Progenitor cell of endocrine pancreas (in vitro differentiated cells): ENCODE data around the gene P3H2. TPM values are rescaled to one million over a fixed set of nuclear protein-coding genes. Genes with fewer than 3 reads are reported as not detected.

Source experiments
- DNase-seq: peaks from one replicate; pipeline ENCODE4 v3.0.0; 2021; ENCODE audit warnings: low spot score; ENCODE audit not compliant: unreplicated experiment
- H3K27ac Mint-ChIP-seq: 2 replicates; pipeline ENCODE4 v1.8.0; 2021; ENCODE audit warnings: mild to moderate bottlenecking, moderate library complexity, mixed read lengths
- H3K27me3 Mint-ChIP-seq: 2 replicates; pipeline ENCODE4 v1.8.0; 2021; ENCODE audit warnings: mixed read lengths
- H3K36me3 Mint-ChIP-seq: 2 replicates; pipeline ENCODE4 v1.8.0; 2022; ENCODE audit warnings: mixed read lengths; ENCODE audit not compliant: insufficient read depth
- H3K4me1 Mint-ChIP-seq: 2 replicates; pipeline ENCODE4 v1.8.0; 2021; ENCODE audit warnings: low read depth, mixed read lengths
- H3K4me3 Mint-ChIP-seq: 2 replicates; pipeline ENCODE4 v1.8.0; 2021; ENCODE audit warnings: low read depth, mild to moderate bottlenecking, moderate library complexity, mixed read lengths
- H3K9me3 Mint-ChIP-seq: 2 replicates; pipeline ENCODE4 v1.8.0; 2021; ENCODE audit warnings: low read depth, mixed read lengths
- total RNA-seq: library from RNA; stranded (reverse); gene quantifications from 2 replicates; pipeline ENCODE4 v1.2.1, GENCODE V29; 2021
- TF ChIP-seq, protein P1 (sequence below): fragments of 200-600 bp; sonication (generic); IDR thresholded peaks from one replicate; pipeline ENCODE4 v1.5.0; 2021; ENCODE audit warnings: antibody characterized with exemption, mild to moderate bottlenecking; ENCODE audit not compliant: unreplicated experiment

P3H2 gene
- total RNA-seq, 1 donor from 2014 or later = 5.3 TPM

DNA sequence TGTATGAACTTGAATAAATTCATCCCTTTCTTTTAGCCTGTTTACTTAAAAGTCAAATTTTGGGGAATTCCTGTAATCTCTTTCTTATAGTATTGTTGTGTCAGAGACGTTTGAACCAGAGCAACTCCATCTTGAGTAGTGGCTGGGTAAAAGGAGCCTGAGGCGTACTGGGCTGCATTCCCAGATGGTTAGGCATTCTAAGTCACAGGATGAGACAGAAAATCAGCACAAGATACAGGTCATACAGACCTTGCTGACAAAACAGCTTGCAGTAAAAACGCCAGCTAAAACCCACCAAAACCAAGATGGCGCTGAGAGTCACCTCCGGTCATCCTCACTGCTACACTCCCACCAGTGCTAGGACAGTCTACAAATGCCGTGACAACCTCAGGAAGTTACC is 94.5 kb downstream of the P3H2 start:
- H3K4me1 Mint-ChIP-seq = no peaks in the 10 kb centered on the region
- TF ChIP-seq, protein P1, sequence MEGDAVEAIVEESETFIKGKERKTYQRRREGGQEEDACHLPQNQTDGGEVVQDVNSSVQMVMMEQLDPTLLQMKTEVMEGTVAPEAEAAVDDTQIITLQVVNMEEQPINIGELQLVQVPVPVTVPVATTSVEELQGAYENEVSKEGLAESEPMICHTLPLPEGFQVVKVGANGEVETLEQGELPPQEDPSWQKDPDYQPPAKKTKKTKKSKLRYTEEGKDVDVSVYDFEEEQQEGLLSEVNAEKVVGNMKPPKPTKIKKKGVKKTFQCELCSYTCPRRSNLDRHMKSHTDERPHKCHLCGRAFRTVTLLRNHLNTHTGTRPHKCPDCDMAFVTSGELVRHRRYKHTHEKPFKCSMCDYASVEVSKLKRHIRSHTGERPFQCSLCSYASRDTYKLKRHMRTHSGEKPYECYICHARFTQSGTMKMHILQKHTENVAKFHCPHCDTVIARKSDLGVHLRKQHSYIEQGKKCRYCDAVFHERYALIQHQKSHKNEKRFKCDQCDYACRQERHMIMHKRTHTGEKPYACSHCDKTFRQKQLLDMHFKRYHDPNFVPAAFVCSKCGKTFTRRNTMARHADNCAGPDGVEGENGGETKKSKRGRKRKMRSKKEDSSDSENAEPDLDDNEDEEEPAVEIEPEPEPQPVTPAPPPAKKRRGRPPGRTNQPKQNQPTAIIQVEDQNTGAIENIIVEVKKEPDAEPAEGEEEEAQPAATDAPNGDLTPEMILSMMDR = no peak
- no peak overlapping the region for H3K27ac Mint-ChIP-seq
- no peaks in the 10 kb centered on the region for H3K9me3 Mint-ChIP-seq
- no peak overlapping the region for H3K4me3 Mint-ChIP-seq
- H3K27me3 Mint-ChIP-seq = peaks cover 6% of the 10 kb centered on the region
- H3K36me3 Mint-ChIP-seq = no peaks in the 10 kb centered on the region
- DNase-seq = no peak

GRCh38 chr3:190024912-190025311 is 95.8 kb downstream of the P3H2 start:
- Mint-ChIP-seq H3K36me3 (no peaks in the 10 kb centered on the region), H3K4me1 (no peaks in the 10 kb centered on the region), H3K27ac (no peak overlapping the region), H3K27me3 (peaks cover 10% of the 10 kb centered on the region), H3K9me3 (no peaks in the 10 kb centered on the region), H3K4me3 (no peak overlapping the region)
- no peak for DNase-seq
- TF ChIP-seq, protein P1 = no peak

DNA sequence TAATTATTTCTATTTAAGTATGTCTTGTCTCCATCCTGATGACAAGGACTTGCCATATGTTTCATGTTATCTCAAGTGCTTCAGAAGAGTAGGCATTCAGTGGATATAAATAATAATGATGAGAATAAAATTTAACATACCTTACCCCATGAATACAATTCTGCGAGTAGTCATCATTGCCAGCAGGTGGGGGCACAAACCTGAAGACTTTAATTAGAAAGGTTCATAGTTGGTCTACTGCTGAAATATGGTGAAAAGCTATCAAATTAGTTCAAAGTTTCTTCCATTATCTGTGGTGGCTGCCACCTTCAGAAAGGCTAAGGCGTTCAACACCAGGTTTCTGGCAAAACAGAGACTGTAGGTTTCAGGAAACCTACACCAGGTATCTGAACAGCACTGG is 100.9 kb downstream of the P3H2 start:
- Mint-ChIP-seq H3K4me3 (no peak overlapping the region), H3K36me3 (no peaks in the 10 kb centered on the region), H3K4me1 (no peaks in the 10 kb centered on the region), H3K27me3 (peaks cover 43% of the 10 kb centered on the region), H3K27ac (no peak overlapping the region), H3K9me3 (no peaks in the 10 kb centered on the region)
- TF ChIP-seq, protein P1 = no peak
- DNase-seq = no peak

GRCh38 chr3:190019006-190019405 is 101.7 kb downstream of the P3H2 start:
- Mint-ChIP-seq H3K4me3 (no peak overlapping the region), H3K36me3 (no peaks in the 10 kb centered on the region), H3K27ac (no peak overlapping the region), H3K27me3 (peaks cover 51% of the 10 kb centered on the region), H3K9me3 (no peaks in the 10 kb centered on the region), H3K4me1 (peaks cover 6% of the 10 kb centered on the region)
- TF ChIP-seq, protein P1 = no peak
- no peak for DNase-seq

- no peaks in the 10 kb centered on the region for H3K9me3 Mint-ChIP-seq
- H3K27ac Mint-ChIP-seq = no peak overlapping the region
- H3K4me3 Mint-ChIP-seq = no peak overlapping the region
- no peak for DNase-seq
- peaks cover 57% of the 10 kb centered on the region for H3K27me3 Mint-ChIP-seq
- H3K36me3 Mint-ChIP-seq = no peaks in the 10 kb centered on the region
- TF ChIP-seq, protein P1 = no peak
- peaks cover 8% of the 10 kb centered on the region for H3K4me1 Mint-ChIP-seq
Measured at GRCh38 chr3:190018460-190018859, 102.2 kb downstream of the P3H2 start.
